Liver (tissue), 9 donors: ENCODE measurements around the gene TRNAU1AP. TPM values are rescaled to one million over a fixed set of nuclear protein-coding genes. Genes with fewer than 3 reads are reported as not detected.

Experiments
- DNase-seq: peaks from one replicate; pipeline ENCODE4 v3.0.0-alpha.2; 2017; ENCODE audit warnings: low spot score
- H3K27ac ChIP-seq, 2 donors: one replicate each; pipeline ENCODE4 v1.7.0; 2013; ENCODE audit warnings: inconsistent platforms in 2 of 2, low read length in 2 of 2, control low read depth in 1 of 2, low read depth in 1 of 2, mild to moderate bottlenecking in 1 of 2
- H3K27me3 ChIP-seq, 4 donors: one replicate each; pipeline versions ENCODE4 v1.6.1 to v1.7.0; 2013; ENCODE audit warnings: low read length in 3 of 4, inconsistent platforms in 1 of 4, mild to moderate bottlenecking in 1 of 4, moderate library complexity in 1 of 4; ENCODE audit not compliant: control insufficient read depth in 4 of 4, insufficient read depth in 4 of 4
- H3K36me3 ChIP-seq, 4 donors: one replicate each; pipeline versions ENCODE4 v1.6.1 to v1.7.0; 2013; ENCODE audit warnings: low read length in 3 of 4, mild to moderate bottlenecking in 3 of 4, low read depth in 1 of 4, moderate library complexity in 1 of 4; ENCODE audit not compliant: control insufficient read depth in 4 of 4, insufficient read depth in 3 of 4
- H3K4me1 ChIP-seq, 4 donors: one replicate each; pipeline versions ENCODE4 v1.6.1 to v1.7.0; 2013; ENCODE audit warnings: low read length in 3 of 4, mild to moderate bottlenecking in 3 of 4, moderate library complexity in 1 of 4; ENCODE audit not compliant: control insufficient read depth in 4 of 4, insufficient read depth in 4 of 4
- H3K4me3 ChIP-seq, 3 donors: one replicate each; pipeline versions ENCODE4 v1.6.1 to v1.7.0; 2013; ENCODE audit warnings: low read length in 3 of 3, control low read depth in 1 of 3, low read depth in 1 of 3, mild to moderate bottlenecking in 1 of 3
- H3K9ac ChIP-seq, 2 donors: one replicate each; pipeline ENCODE4 v1.7.0; 2013; ENCODE audit warnings: low read length in 2 of 2, mild to moderate bottlenecking in 2 of 2, moderate library complexity in 2 of 2, control low read depth in 1 of 2, low read depth in 1 of 2
- H3K9me3 ChIP-seq, 4 donors: one replicate each; pipeline versions ENCODE4 v1.6.1 to v1.7.0; 2013; ENCODE audit warnings: low read length in 3 of 4; ENCODE audit not compliant: control insufficient read depth in 4 of 4
- FOXA1 ChIP-seq: IDR thresholded peaks from 2 replicates; pipeline ENCODE4 v1.6.1; 2016; ENCODE audit warnings: antibody characterized with exemption
- FOXA2 ChIP-seq: IDR thresholded peaks from 2 replicates; pipeline ENCODE4 v1.6.1; 2016; ENCODE audit warnings: antibody characterized with exemption
- GABPA ChIP-seq, 2 donors: IDR thresholded peaks in 1 of 2; conservative IDR thresholded peaks in 1 of 2; 2 replicates each; pipeline ENCODE4 v1.6.1; 2016; ENCODE audit warnings: antibody characterized with exemption in 2 of 2, mild to moderate bottlenecking in 1 of 2, moderate library complexity in 1 of 2
- HNF4A ChIP-seq, 2 donors: conservative IDR thresholded peaks; 2 replicates each; pipeline ENCODE4 v1.6.1; 2016; ENCODE audit warnings: antibody characterized with exemption in 2 of 2, mild to moderate bottlenecking in 2 of 2
- HNF4G ChIP-seq: IDR thresholded peaks from 2 replicates; pipeline ENCODE4 v1.6.1; 2016; ENCODE audit warnings: antibody characterized with exemption
- JUND ChIP-seq, 2 donors: IDR thresholded peaks; 2 replicates each; pipeline ENCODE4 v1.6.1; 2016; ENCODE audit warnings: antibody characterized with exemption in 2 of 2
- NR2F2 ChIP-seq: IDR thresholded peaks from 2 replicates; pipeline ENCODE4 v1.6.1; 2016; ENCODE audit warnings: antibody characterized with exemption
- RAD21 ChIP-seq, 2 donors: IDR thresholded peaks; 2 replicates each; pipeline ENCODE4 v1.6.1; 2016; ENCODE audit warnings: antibody characterized with exemption in 2 of 2, mild to moderate bottlenecking in 2 of 2
- RXRA ChIP-seq, 2 donors: IDR thresholded peaks; 2 replicates each; pipeline ENCODE4 v1.6.1; 2017 to 2018; ENCODE audit warnings: antibody characterized with exemption in 2 of 2, mild to moderate bottlenecking in 1 of 2
- SP1 ChIP-seq: IDR thresholded peaks from 2 replicates; pipeline ENCODE4 v1.6.1; 2018; ENCODE audit warnings: antibody characterized with exemption, mild to moderate bottlenecking
- TAF1 ChIP-seq: conservative IDR thresholded peaks from 2 replicates; pipeline ENCODE4 v1.6.1; 2016; ENCODE audit warnings: antibody characterized with exemption, mild to moderate bottlenecking
- YY1 ChIP-seq: IDR thresholded peaks from 2 replicates; pipeline ENCODE4 v1.6.1; 2016; ENCODE audit warnings: antibody characterized with exemption, mild to moderate bottlenecking
- WGBS: extraction: QIAGEN DNeasy Blood & Tissue Kit; methylation state at CpG from one replicate; pipeline ENCODE4 v1.1.7; 2013; 5-methylcytosine and 5-hydroxymethylcytosine counted together
- polyA plus RNA-seq, 2 donors: library from polyadenylated mRNA; stranded (reverse) in 1 of 2; unstranded in 1 of 2; fragments of 200-250 nt in 1 of 2; fragments of >200 nt in 1 of 2; fragmentation: Nextera tagmentation in 1 of 2; extraction: Ambion mirVana in 1 of 2; gene quantifications; one replicate each; pipeline versions ENCODE4 v1.2.1 to v1.2.3, GENCODE V29; 2013 to 2015
- total RNA-seq, 2 donors: library from RNA; depleted of rRNA; stranded (reverse); fragments of >200 nt; gene quantifications; one replicate each; pipeline ENCODE4 v1.2.3, GENCODE V29; 2014
- TF ChIP-seq, protein P1 (sequence below): IDR thresholded peaks from 2 replicates; pipeline ENCODE4 v1.6.1; 2016; ENCODE audit warnings: antibody characterized with exemption, mild to moderate bottlenecking
- TF ChIP-seq, protein P2 (sequence below): IDR thresholded peaks from 2 replicates; pipeline ENCODE4 v1.6.1; 2016; ENCODE audit warnings: antibody characterized with exemption
- TF ChIP-seq, protein P3 (sequence below): fragments of 150-350 bp; IDR thresholded peaks from 2 replicates; pipeline ENCODE4 v1.5.1; 2017; ENCODE audit warnings: improper control_type of control experiment, low read depth, low read length; ENCODE audit not compliant: missing input control
- TF ChIP-seq, protein P4 (sequence below): IDR thresholded peaks from 2 replicates; pipeline ENCODE4 v1.6.1; 2016; ENCODE audit warnings: antibody characterized with exemption
- TF ChIP-seq, protein P5 (sequence below): IDR thresholded peaks from 2 replicates; pipeline ENCODE4 v1.6.1; 2016; ENCODE audit warnings: antibody characterized with exemption
- donor health status: healthy.
- donor health status: healthy.
- donor health status: healthy.
- donor health status: healthy.
- donor health status: healthy.

Gene TRNAU1AP
- total and polyA plus RNA-seq, 4 donors, result 5.6 to 12.0 (median 8.8) TPM

DNA sequence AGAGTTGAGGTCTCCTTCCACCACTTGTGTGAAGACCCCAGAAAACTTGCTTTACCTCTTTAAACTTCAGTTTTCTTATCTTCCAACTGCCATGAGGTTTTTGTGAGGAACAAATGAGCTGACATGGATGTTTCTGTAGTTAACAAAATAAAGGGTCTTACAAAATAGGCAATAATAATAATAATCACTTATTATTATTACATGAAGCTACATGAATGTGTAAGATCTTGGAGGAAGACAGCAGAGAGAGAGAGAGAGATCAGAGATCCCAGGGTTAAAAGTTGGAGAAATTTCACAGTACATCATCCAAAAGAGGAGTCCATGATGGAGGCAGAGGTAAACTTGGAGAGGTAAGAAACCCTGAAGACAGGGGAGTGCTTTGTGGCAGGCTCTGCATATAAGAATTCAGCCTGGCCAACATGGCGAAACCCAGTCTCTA lies 36.3 kb upstream of the TRNAU1AP start:
- Histone ChIP-seq H3K4me3 (no peak overlapping the region), H3K27me3 (no peaks in the 10 kb centered on the region), H3K36me3 (peaks cover 0 to 15% (median 3%) of the 10 kb centered on the region in 4 donors), H3K4me1 (peaks cover 4 to 18% (median 11%) of the 10 kb centered on the region in 4 donors), H3K9ac (no peak overlapping the region), H3K9me3 (no peaks in the 10 kb centered on the region), H3K27ac (no peak overlapping the region)
- TF ChIP-seq FOXA2 (no peak), RAD21 (IDR thresholded peaks at IDR 0.05) (no peak), JUND (IDR thresholded peaks at IDR 0.05) (no peak), HNF4G (no peak), TAF1 (no peak), RXRA (IDR thresholded peaks at IDR 0.05) (no peak), HNF4A (conservative IDR thresholded peaks at IDR 0.05) (no peak), FOXA1 (no peak), GABPA (IDR thresholded peaks at IDR 0.05 in 1 of 2, conservative IDR thresholded peaks at IDR 0.05 in 1 of 2) (no peak), YY1 (no peak)
- TF ChIP-seq, protein P1, sequence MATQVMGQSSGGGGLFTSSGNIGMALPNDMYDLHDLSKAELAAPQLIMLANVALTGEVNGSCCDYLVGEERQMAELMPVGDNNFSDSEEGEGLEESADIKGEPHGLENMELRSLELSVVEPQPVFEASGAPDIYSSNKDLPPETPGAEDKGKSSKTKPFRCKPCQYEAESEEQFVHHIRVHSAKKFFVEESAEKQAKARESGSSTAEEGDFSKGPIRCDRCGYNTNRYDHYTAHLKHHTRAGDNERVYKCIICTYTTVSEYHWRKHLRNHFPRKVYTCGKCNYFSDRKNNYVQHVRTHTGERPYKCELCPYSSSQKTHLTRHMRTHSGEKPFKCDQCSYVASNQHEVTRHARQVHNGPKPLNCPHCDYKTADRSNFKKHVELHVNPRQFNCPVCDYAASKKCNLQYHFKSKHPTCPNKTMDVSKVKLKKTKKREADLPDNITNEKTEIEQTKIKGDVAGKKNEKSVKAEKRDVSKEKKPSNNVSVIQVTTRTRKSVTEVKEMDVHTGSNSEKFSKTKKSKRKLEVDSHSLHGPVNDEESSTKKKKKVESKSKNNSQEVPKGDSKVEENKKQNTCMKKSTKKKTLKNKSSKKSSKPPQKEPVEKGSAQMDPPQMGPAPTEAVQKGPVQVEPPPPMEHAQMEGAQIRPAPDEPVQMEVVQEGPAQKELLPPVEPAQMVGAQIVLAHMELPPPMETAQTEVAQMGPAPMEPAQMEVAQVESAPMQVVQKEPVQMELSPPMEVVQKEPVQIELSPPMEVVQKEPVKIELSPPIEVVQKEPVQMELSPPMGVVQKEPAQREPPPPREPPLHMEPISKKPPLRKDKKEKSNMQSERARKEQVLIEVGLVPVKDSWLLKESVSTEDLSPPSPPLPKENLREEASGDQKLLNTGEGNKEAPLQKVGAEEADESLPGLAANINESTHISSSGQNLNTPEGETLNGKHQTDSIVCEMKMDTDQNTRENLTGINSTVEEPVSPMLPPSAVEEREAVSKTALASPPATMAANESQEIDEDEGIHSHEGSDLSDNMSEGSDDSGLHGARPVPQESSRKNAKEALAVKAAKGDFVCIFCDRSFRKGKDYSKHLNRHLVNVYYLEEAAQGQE, result no peak
- TF ChIP-seq, protein P2, sequence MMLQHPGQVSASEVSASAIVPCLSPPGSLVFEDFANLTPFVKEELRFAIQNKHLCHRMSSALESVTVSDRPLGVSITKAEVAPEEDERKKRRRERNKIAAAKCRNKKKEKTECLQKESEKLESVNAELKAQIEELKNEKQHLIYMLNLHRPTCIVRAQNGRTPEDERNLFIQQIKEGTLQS, result no peak
- TF ChIP-seq, protein P3, sequence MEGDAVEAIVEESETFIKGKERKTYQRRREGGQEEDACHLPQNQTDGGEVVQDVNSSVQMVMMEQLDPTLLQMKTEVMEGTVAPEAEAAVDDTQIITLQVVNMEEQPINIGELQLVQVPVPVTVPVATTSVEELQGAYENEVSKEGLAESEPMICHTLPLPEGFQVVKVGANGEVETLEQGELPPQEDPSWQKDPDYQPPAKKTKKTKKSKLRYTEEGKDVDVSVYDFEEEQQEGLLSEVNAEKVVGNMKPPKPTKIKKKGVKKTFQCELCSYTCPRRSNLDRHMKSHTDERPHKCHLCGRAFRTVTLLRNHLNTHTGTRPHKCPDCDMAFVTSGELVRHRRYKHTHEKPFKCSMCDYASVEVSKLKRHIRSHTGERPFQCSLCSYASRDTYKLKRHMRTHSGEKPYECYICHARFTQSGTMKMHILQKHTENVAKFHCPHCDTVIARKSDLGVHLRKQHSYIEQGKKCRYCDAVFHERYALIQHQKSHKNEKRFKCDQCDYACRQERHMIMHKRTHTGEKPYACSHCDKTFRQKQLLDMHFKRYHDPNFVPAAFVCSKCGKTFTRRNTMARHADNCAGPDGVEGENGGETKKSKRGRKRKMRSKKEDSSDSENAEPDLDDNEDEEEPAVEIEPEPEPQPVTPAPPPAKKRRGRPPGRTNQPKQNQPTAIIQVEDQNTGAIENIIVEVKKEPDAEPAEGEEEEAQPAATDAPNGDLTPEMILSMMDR, result no peak
- 95% methylated on average over 1 of the region's 1 CpG for WGBS
- no peak for DNase-seq

DNA sequence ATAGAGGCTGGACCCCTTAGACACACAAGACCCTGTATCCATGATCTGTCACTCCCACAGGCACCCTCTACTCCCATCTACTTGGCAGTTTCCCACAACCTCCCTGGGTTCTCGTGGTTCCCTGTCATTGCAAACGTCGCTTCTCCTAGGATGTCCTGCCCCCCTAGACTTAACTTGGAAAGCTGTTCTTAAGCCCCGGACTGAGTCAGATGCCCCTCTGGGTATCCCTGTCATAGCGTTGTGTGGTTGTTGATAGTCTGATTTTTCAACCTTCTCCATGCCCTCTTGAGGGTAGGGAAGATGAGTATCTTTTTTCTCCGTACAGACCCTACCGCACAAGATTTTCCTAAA lies 35.3 kb upstream of the TRNAU1AP start:
- H3K4me1 ChIP-seq, result peaks cover 4 to 16% (median 11%) of the 10 kb centered on the region in 4 donors
- peak overlapping the region in 1 of 2 donors; percentile 73 for H3K27ac ChIP-seq
- TF ChIP-seq, protein P4, sequence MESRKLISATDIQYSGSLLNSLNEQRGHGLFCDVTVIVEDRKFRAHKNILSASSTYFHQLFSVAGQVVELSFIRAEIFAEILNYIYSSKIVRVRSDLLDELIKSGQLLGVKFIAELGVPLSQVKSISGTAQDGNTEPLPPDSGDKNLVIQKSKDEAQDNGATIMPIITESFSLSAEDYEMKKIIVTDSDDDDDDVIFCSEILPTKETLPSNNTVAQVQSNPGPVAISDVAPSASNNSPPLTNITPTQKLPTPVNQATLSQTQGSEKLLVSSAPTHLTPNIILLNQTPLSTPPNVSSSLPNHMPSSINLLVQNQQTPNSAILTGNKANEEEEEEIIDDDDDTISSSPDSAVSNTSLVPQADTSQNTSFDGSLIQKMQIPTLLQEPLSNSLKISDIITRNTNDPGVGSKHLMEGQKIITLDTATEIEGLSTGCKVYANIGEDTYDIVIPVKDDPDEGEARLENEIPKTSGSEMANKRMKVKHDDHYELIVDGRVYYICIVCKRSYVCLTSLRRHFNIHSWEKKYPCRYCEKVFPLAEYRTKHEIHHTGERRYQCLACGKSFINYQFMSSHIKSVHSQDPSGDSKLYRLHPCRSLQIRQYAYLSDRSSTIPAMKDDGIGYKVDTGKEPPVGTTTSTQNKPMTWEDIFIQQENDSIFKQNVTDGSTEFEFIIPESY, result no peak
- TF ChIP-seq GABPA (IDR thresholded peaks at IDR 0.05 in 1 of 2, conservative IDR thresholded peaks at IDR 0.05 in 1 of 2) (no peak), NR2F2 (no peak), FOXA2 (no peak), SP1 (no peak), RAD21 (IDR thresholded peaks at IDR 0.05) (no peak), RXRA (IDR thresholded peaks at IDR 0.05) (no peak), TAF1 (no peak), YY1 (no peak), HNF4G (no peak)
- TF ChIP-seq, protein P3, result no peak
- TF ChIP-seq, protein P5, sequence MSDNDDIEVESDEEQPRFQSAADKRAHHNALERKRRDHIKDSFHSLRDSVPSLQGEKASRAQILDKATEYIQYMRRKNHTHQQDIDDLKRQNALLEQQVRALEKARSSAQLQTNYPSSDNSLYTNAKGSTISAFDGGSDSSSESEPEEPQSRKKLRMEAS, result no peak
- TF ChIP-seq, protein P2, result no peak
- H3K9me3 ChIP-seq, result no peaks in the 10 kb centered on the region
- no peak for DNase-seq
- no peaks in the 10 kb centered on the region for H3K27me3 ChIP-seq
- 17% methylated on average over 7 of the region's 7 CpGs for WGBS
- peak overlapping the region in 1 of 3 donors; percentile 71 for H3K4me3 ChIP-seq
- H3K36me3 ChIP-seq, result peaks cover 0 to 10% (median under 1%) of the 10 kb centered on the region in 4 donors
- peak overlapping the region in 1 of 2 donors; percentile 51 for H3K9ac ChIP-seq
